Measurements from ENCODE around the gene SNX1. TPM values are rescaled to one million over a fixed set of nuclear protein-coding genes. Genes with fewer than 3 reads are reported as not detected.

Gene SNX1
- total and polyA plus RNA-seq, 7 donors, result 36.4 to 102 (median 61.0) TPM

GRCh38 chr15:64141798-64142512, 46.2 kb downstream of the SNX1 start:
- Histone ChIP-seq H3K27me3 (ENCODE audit: insufficient read depth in 3 of 3, low read length in 2 of 3) (no peaks in the 10 kb centered on the region), H3K4me3 (no peak overlapping the region), H3K4me1 (no peaks in the 10 kb centered on the region), H3K9me3 (no peaks in the 10 kb centered on the region), H3K36me3 (ENCODE audit: insufficient read depth in 1 of 2, low read depth in 1 of 2) (peaks cover 2 to 81% of the 10 kb centered on the region in 2 donors), H3K27ac (no peak overlapping the region)
- DNase-seq (no peak), ATAC-seq (no peak)
- intact Hi-C loops (cut with DNase I), result no loop called here
- 96 to 97% (median 96%) methylated on average over 8 of the region's 8 CpGs for WGBS, 3 donors
- TF ChIP-seq CTCF (IDR thresholded peaks at IDR 0.05), result no peak

GRCh38 chr15:64143276-64143675, 47.5 kb downstream of the SNX1 start:
- 84 to 92% (median 88%) methylated on average over 6 of the region's 6 CpGs for WGBS, 3 donors
- Histone ChIP-seq H3K36me3 (ENCODE audit: insufficient read depth in 1 of 2, low read depth in 1 of 2) (peaks cover 0 to 68% of the 10 kb centered on the region in 2 donors), H3K27ac (no peak overlapping the region), H3K27me3 (ENCODE audit: insufficient read depth in 3 of 3, low read length in 2 of 3) (no peaks in the 10 kb centered on the region), H3K9me3 (no peaks in the 10 kb centered on the region), H3K4me3 (no peak overlapping the region), H3K4me1 (no peaks in the 10 kb centered on the region)
- DNase-seq, result no peak
- no peak for ATAC-seq
- intact Hi-C loops (cut with DNase I), result no loop called here
- TF ChIP-seq CTCF (IDR thresholded peaks at IDR 0.05), result no peak

GRCh38 chr15:64144192-64144564, 48.4 kb downstream of the SNX1 start:
- Histone ChIP-seq H3K4me1 (no peaks in the 10 kb centered on the region), H3K9me3 (no peaks in the 10 kb centered on the region), H3K27me3 (ENCODE audit: insufficient read depth in 3 of 3, low read length in 2 of 3) (no peaks in the 10 kb centered on the region), H3K27ac (no peak overlapping the region), H3K36me3 (ENCODE audit: insufficient read depth in 1 of 2, low read depth in 1 of 2) (peaks cover 0 to 60% of the 10 kb centered on the region in 2 donors), H3K4me3 (no peak overlapping the region)
- intact Hi-C loops (cut with DNase I), result no loop called here
- DNase-seq (no peak), ATAC-seq (no peak)
- no peak for TF ChIP-seq CTCF (IDR thresholded peaks at IDR 0.05)
- WGBS, 3 donors, result 82 to 87% (median 82%) methylated on average over 8 of the region's 8 CpGs

GRCh38 chr15:64144565-64145281, 48.9 kb downstream of the SNX1 start:
- no peak overlapping the region for H3K4me3 ChIP-seq
- DNase-seq, result no peak
- no peaks in the 10 kb centered on the region for H3K27me3 ChIP-seq (ENCODE audit: insufficient read depth in 3 of 3, low read length in 2 of 3)
- ATAC-seq, result no peak
- intact Hi-C loops (cut with DNase I), result no loop called here
- H3K9me3 ChIP-seq, result no peaks in the 10 kb centered on the region
- WGBS, 3 donors, result 76 to 79% (median 78%) methylated on average over 14 of the region's 14 CpGs
- no peaks in the 10 kb centered on the region for H3K4me1 ChIP-seq
- no peak overlapping the region for H3K27ac ChIP-seq
- TF ChIP-seq CTCF (IDR thresholded peaks at IDR 0.05), result no peak
- peaks cover 0 to 60% of the 10 kb centered on the region in 2 donors for H3K36me3 ChIP-seq (ENCODE audit: insufficient read depth in 1 of 2, low read depth in 1 of 2)

All from psoas muscle (tissue), 8 donors.